HEK293 (cell line): Measurements from ENCODE around the gene COQ6.

Experiments
- HOXA7 ChIP-seq: sonication (generic); formaldehyde crosslinking; IDR thresholded peaks from 2 replicates; pipeline ENCODE4 v1.8.1; 2022; ENCODE audit warnings: missing genetic modification reagents, borderline replicate concordance
- ZNF112 ChIP-seq: fragments of 450-650 bp; formaldehyde crosslinking; IDR thresholded peaks from 2 replicates; pipeline ENCODE4 v1.5.0; 2017; ENCODE audit warnings: missing biosample characterization, missing genetic modification characterization
- ZNF571 ChIP-seq: fragments of 450-650 bp; formaldehyde crosslinking; IDR thresholded peaks from 2 replicates; pipeline ENCODE4 v1.5.0; 2017; ENCODE audit warnings: missing biosample characterization, missing genetic modification characterization
- ZNF664 ChIP-seq: fragments of 450-650 bp; formaldehyde crosslinking; IDR thresholded peaks from 2 replicates; pipeline ENCODE4 v1.5.1; 2016; ENCODE audit warnings: missing biosample characterization, missing genetic modification characterization
- TF ChIP-seq, protein P1 (sequence below): fragments of 450-650 bp; formaldehyde crosslinking; IDR thresholded peaks from 2 replicates; pipeline ENCODE4 v1.5.1; 2016; ENCODE audit warnings: missing biosample characterization, missing genetic modification characterization
- TF ChIP-seq, protein P2 (sequence below): fragments of 450-650 bp; formaldehyde crosslinking; IDR thresholded peaks from 2 replicates; pipeline ENCODE4 v1.5.1; 2016; ENCODE audit warnings: missing biosample characterization, missing genetic modification characterization

DNA sequence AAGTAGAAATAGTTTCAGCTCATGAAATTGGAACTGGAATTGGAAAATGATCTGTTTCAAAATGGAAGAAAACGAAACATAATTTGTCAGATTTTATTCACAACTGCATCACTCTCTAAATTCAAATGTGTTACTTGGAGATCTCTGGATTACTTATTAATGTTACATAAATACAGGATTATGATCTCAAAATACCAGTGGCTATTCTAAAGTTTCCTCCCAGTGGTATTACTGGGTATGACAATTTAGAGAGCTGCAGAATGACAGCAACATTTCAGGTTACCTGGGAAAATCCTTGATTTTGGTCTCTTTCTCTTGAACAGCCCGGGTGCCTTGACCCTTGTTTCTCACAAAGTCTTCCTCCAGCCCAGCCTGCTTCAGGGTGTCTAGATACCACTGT lies 14.4 kb upstream of the COQ6 start:
- TF ChIP-seq ZNF571 (tag by site-specific recombination) (no peak), ZNF112 (tag by site-specific recombination) (no peak), HOXA7 (no peak), ZNF664 (tag by site-specific recombination) (no peak)
- TF ChIP-seq, protein P1, sequence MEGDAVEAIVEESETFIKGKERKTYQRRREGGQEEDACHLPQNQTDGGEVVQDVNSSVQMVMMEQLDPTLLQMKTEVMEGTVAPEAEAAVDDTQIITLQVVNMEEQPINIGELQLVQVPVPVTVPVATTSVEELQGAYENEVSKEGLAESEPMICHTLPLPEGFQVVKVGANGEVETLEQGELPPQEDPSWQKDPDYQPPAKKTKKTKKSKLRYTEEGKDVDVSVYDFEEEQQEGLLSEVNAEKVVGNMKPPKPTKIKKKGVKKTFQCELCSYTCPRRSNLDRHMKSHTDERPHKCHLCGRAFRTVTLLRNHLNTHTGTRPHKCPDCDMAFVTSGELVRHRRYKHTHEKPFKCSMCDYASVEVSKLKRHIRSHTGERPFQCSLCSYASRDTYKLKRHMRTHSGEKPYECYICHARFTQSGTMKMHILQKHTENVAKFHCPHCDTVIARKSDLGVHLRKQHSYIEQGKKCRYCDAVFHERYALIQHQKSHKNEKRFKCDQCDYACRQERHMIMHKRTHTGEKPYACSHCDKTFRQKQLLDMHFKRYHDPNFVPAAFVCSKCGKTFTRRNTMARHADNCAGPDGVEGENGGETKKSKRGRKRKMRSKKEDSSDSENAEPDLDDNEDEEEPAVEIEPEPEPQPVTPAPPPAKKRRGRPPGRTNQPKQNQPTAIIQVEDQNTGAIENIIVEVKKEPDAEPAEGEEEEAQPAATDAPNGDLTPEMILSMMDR: no peak
- TF ChIP-seq, protein P2, sequence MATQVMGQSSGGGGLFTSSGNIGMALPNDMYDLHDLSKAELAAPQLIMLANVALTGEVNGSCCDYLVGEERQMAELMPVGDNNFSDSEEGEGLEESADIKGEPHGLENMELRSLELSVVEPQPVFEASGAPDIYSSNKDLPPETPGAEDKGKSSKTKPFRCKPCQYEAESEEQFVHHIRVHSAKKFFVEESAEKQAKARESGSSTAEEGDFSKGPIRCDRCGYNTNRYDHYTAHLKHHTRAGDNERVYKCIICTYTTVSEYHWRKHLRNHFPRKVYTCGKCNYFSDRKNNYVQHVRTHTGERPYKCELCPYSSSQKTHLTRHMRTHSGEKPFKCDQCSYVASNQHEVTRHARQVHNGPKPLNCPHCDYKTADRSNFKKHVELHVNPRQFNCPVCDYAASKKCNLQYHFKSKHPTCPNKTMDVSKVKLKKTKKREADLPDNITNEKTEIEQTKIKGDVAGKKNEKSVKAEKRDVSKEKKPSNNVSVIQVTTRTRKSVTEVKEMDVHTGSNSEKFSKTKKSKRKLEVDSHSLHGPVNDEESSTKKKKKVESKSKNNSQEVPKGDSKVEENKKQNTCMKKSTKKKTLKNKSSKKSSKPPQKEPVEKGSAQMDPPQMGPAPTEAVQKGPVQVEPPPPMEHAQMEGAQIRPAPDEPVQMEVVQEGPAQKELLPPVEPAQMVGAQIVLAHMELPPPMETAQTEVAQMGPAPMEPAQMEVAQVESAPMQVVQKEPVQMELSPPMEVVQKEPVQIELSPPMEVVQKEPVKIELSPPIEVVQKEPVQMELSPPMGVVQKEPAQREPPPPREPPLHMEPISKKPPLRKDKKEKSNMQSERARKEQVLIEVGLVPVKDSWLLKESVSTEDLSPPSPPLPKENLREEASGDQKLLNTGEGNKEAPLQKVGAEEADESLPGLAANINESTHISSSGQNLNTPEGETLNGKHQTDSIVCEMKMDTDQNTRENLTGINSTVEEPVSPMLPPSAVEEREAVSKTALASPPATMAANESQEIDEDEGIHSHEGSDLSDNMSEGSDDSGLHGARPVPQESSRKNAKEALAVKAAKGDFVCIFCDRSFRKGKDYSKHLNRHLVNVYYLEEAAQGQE: no peak
